Adrenal gland (tissue), 5 donors: ENCODE data around the gene SMIM14.

Experiments
- POLR2A ChIP-seq, 2 donors: fragments of 450-650 bp; IDR thresholded peaks; one replicate each; pipeline ENCODE4 v1.6.1; 2017; ENCODE audit warnings: antibody characterized with exemption in 2 of 2, mild to moderate bottlenecking in 2 of 2, moderate library complexity in 1 of 2
- TF ChIP-seq, protein P1 (sequence below), 6 experiments: fragments of 450-650 bp in 4 of 6; fragments of 200-600 bp in 2 of 6; sonication (generic) in 1 of 6; IDR thresholded peaks; 1 replicate in 5 of 6; 2 replicates in 1 of 6; pipeline versions ENCODE4 v1.5.1 to v1.8.0; 2016 to 2021; ENCODE audit warnings: antibody characterized with exemption in 6 of 6, mild to moderate bottlenecking in 2 of 6, moderate library complexity in 1 of 6
- donor health status: DM: no; HTN: no; CAD: no.

DNA sequence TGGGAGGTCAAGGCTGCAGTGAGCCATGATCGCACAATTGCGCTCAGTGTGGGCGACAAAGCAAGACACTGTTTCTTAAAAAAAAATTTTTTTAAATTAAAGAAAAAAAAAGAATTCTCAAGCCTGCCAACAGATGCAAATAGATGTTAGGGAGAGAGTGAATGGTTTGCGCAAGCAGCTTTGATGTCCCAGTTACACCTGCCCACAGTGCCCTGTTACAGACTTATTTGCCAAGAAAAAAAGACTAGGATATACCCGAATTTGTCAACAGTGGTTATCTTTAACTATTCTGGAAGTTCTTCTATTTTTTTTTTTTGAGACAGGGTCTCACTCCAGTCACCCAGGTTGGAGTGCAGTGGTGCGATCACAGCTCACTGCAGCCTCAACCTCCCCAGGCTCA, 67.2 kb downstream of the SMIM14 start:
- TF ChIP-seq, protein P1, sequence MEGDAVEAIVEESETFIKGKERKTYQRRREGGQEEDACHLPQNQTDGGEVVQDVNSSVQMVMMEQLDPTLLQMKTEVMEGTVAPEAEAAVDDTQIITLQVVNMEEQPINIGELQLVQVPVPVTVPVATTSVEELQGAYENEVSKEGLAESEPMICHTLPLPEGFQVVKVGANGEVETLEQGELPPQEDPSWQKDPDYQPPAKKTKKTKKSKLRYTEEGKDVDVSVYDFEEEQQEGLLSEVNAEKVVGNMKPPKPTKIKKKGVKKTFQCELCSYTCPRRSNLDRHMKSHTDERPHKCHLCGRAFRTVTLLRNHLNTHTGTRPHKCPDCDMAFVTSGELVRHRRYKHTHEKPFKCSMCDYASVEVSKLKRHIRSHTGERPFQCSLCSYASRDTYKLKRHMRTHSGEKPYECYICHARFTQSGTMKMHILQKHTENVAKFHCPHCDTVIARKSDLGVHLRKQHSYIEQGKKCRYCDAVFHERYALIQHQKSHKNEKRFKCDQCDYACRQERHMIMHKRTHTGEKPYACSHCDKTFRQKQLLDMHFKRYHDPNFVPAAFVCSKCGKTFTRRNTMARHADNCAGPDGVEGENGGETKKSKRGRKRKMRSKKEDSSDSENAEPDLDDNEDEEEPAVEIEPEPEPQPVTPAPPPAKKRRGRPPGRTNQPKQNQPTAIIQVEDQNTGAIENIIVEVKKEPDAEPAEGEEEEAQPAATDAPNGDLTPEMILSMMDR (IDR thresholded peaks at IDR 0.05), result no peak
- no peak for TF ChIP-seq POLR2A (IDR thresholded peaks at IDR 0.05)
